ENCODE measurements around the gene WASF3.

The WASF3 gene

GRCh38 chr13:26678330-26678729 is 120.8 kb downstream of the WASF3 start:
- Histone ChIP-seq H3K79me2 (ENCODE audit: control insufficient read depth, insufficient read depth, low read length, unreplicated experiment) (no peaks in the 10 kb centered on the region), H3K4me3 (ENCODE audit: low read depth, low read length) (no peak overlapping the region), H3K4me1 (ENCODE audit: control insufficient read depth, insufficient read depth, low read length, unreplicated experiment) (peaks cover 12% of the 10 kb centered on the region), H2AFZ (ENCODE audit: low read length, unreplicated experiment) (no peak overlapping the region), H3K27ac (ENCODE audit: low read depth, low read length) (no peak overlapping the region), H3K27me3 (ENCODE audit: insufficient read depth, low read length) (no peaks in the 10 kb centered on the region), H3K36me3 (ENCODE audit: insufficient read depth, low read length) (no peaks in the 10 kb centered on the region)

GRCh38 chr13:26678796-26679195 is 121.3 kb downstream of the WASF3 start:
- Histone ChIP-seq H3K4me1 (ENCODE audit: control insufficient read depth, insufficient read depth, low read length, unreplicated experiment) (peaks cover 12% of the 10 kb centered on the region), H3K36me3 (ENCODE audit: insufficient read depth, low read length) (no peaks in the 10 kb centered on the region), H3K79me2 (ENCODE audit: control insufficient read depth, insufficient read depth, low read length, unreplicated experiment) (no peaks in the 10 kb centered on the region), H3K27ac (ENCODE audit: low read depth, low read length) (peak overlapping the region; percentile 60), H2AFZ (ENCODE audit: low read length, unreplicated experiment) (no peak overlapping the region), H3K27me3 (ENCODE audit: insufficient read depth, low read length) (no peaks in the 10 kb centered on the region), H3K4me3 (ENCODE audit: low read depth, low read length) (no peak overlapping the region)

GRCh38 chr13:26679411-26680122 is 122.1 kb downstream of the WASF3 start:
- Histone ChIP-seq H3K4me3 (ENCODE audit: low read depth, low read length) (no peak overlapping the region), H2AFZ (ENCODE audit: low read length, unreplicated experiment) (no peak overlapping the region), H3K36me3 (ENCODE audit: insufficient read depth, low read length) (no peaks in the 10 kb centered on the region), H3K79me2 (ENCODE audit: control insufficient read depth, insufficient read depth, low read length, unreplicated experiment) (no peaks in the 10 kb centered on the region), H3K27ac (ENCODE audit: low read depth, low read length) (peak overlapping the region; percentile 60), H3K27me3 (ENCODE audit: insufficient read depth, low read length) (no peaks in the 10 kb centered on the region), H3K4me1 (ENCODE audit: control insufficient read depth, insufficient read depth, low read length, unreplicated experiment) (peaks cover 12% of the 10 kb centered on the region)

GRCh38 chr13:26680123-26680450 is 122.6 kb downstream of the WASF3 start:
- Histone ChIP-seq H3K4me3 (ENCODE audit: low read depth, low read length) (no peak overlapping the region), H3K27ac (ENCODE audit: low read depth, low read length) (peak overlapping the region; percentile 60; the same call in 1 of the 2 replicates), H3K36me3 (ENCODE audit: insufficient read depth, low read length) (no peaks in the 10 kb centered on the region), H3K79me2 (ENCODE audit: control insufficient read depth, insufficient read depth, low read length, unreplicated experiment) (no peaks in the 10 kb centered on the region), H3K4me1 (ENCODE audit: control insufficient read depth, insufficient read depth, low read length, unreplicated experiment) (peaks cover 12% of the 10 kb centered on the region), H3K27me3 (ENCODE audit: insufficient read depth, low read length) (no peaks in the 10 kb centered on the region), H2AFZ (ENCODE audit: low read length, unreplicated experiment) (no peak overlapping the region)

- Histone ChIP-seq H3K27ac (ENCODE audit: low read depth, low read length) (no peak overlapping the region), H3K4me1 (ENCODE audit: control insufficient read depth, insufficient read depth, low read length, unreplicated experiment) (peaks cover 12% of the 10 kb centered on the region), H2AFZ (ENCODE audit: low read length, unreplicated experiment) (no peak overlapping the region), H3K4me3 (ENCODE audit: low read depth, low read length) (no peak overlapping the region), H3K36me3 (ENCODE audit: insufficient read depth, low read length) (no peaks in the 10 kb centered on the region), H3K27me3 (ENCODE audit: insufficient read depth, low read length) (no peaks in the 10 kb centered on the region), H3K79me2 (ENCODE audit: control insufficient read depth, insufficient read depth, low read length, unreplicated experiment) (no peaks in the 10 kb centered on the region)
Measured at GRCh38 chr13:26680572-26680971, 123.1 kb downstream of the WASF3 start.

- peaks cover 2% of the 10 kb centered on the region; the same call in 1 of the 2 replicates for H3K36me3 ChIP-seq (ENCODE audit: insufficient read depth, low read length)
- H3K27me3 ChIP-seq (ENCODE audit: insufficient read depth, low read length), result no peaks in the 10 kb centered on the region
- H3K4me3 ChIP-seq (ENCODE audit: low read depth, low read length), result no peak overlapping the region
- H3K4me1 ChIP-seq (ENCODE audit: control insufficient read depth, insufficient read depth, low read length, unreplicated experiment), result peaks cover 12% of the 10 kb centered on the region
- no peak overlapping the region for H3K27ac ChIP-seq (ENCODE audit: low read depth, low read length)
- no peaks in the 10 kb centered on the region for H3K79me2 ChIP-seq (ENCODE audit: control insufficient read depth, insufficient read depth, low read length, unreplicated experiment)
- H2AFZ ChIP-seq (ENCODE audit: low read length, unreplicated experiment), result no peak overlapping the region
Measured at GRCh38 chr13:26681036-26681435, 123.6 kb downstream of the WASF3 start.

GRCh38 chr13:26682606-26683005 is 125.1 kb downstream of the WASF3 start:
- no peaks in the 10 kb centered on the region for H3K79me2 ChIP-seq (ENCODE audit: control insufficient read depth, insufficient read depth, low read length, unreplicated experiment)
- H2AFZ ChIP-seq (ENCODE audit: low read length, unreplicated experiment), result no peak overlapping the region
- H3K4me1 ChIP-seq (ENCODE audit: control insufficient read depth, insufficient read depth, low read length, unreplicated experiment), result peaks cover 12% of the 10 kb centered on the region
- H3K27me3 ChIP-seq (ENCODE audit: insufficient read depth, low read length), result no peaks in the 10 kb centered on the region
- peaks cover 7% of the 10 kb centered on the region; the same call in 1 of the 2 replicates for H3K36me3 ChIP-seq (ENCODE audit: insufficient read depth, low read length)
- no peak overlapping the region for H3K27ac ChIP-seq (ENCODE audit: low read depth, low read length)
- no peak overlapping the region for H3K4me3 ChIP-seq (ENCODE audit: low read depth, low read length)

- no peaks in the 10 kb centered on the region for H3K79me2 ChIP-seq (ENCODE audit: control insufficient read depth, insufficient read depth, low read length, unreplicated experiment)
- peaks cover 24% of the 10 kb centered on the region for H3K36me3 ChIP-seq (ENCODE audit: insufficient read depth, low read length)
- H3K27ac ChIP-seq (ENCODE audit: low read depth, low read length), result no peak overlapping the region
Measured at GRCh38 chr13:26685606-26686005, 128.1 kb downstream of the WASF3 start.

GRCh38 chr13:26686285-26686684 is 128.8 kb downstream of the WASF3 start:
- H3K27me3 ChIP-seq (ENCODE audit: insufficient read depth, low read length), result no peaks in the 10 kb centered on the region
- peaks cover 26% of the 10 kb centered on the region for H3K36me3 ChIP-seq (ENCODE audit: insufficient read depth, low read length)
- no peaks in the 10 kb centered on the region for H3K4me1 ChIP-seq (ENCODE audit: control insufficient read depth, insufficient read depth, low read length, unreplicated experiment)
- H3K27ac ChIP-seq (ENCODE audit: low read depth, low read length), result no peak overlapping the region
- H2AFZ ChIP-seq (ENCODE audit: low read length, unreplicated experiment), result no peak overlapping the region
- H3K79me2 ChIP-seq (ENCODE audit: control insufficient read depth, insufficient read depth, low read length, unreplicated experiment), result no peaks in the 10 kb centered on the region
- H3K4me3 ChIP-seq (ENCODE audit: low read depth, low read length), result no peak overlapping the region

More at GRCh38 chr13:26685606-26686005, 128.1 kb downstream of the WASF3 start:
- Histone ChIP-seq H3K4me3 (ENCODE audit: low read depth, low read length) (no peak overlapping the region), H3K4me1 (ENCODE audit: control insufficient read depth, insufficient read depth, low read length, unreplicated experiment) (no peaks in the 10 kb centered on the region), H3K27me3 (ENCODE audit: insufficient read depth, low read length) (no peaks in the 10 kb centered on the region), H2AFZ (ENCODE audit: low read length, unreplicated experiment) (no peak overlapping the region)

- Histone ChIP-seq H3K27ac (ENCODE audit: low read depth, low read length) (no peak overlapping the region), H3K27me3 (ENCODE audit: insufficient read depth, low read length) (no peaks in the 10 kb centered on the region), H2AFZ (ENCODE audit: low read length, unreplicated experiment) (no peak overlapping the region), H3K36me3 (ENCODE audit: insufficient read depth, low read length) (peaks cover 26% of the 10 kb centered on the region), H3K4me1 (ENCODE audit: control insufficient read depth, insufficient read depth, low read length, unreplicated experiment) (no peaks in the 10 kb centered on the region), H3K79me2 (ENCODE audit: control insufficient read depth, insufficient read depth, low read length, unreplicated experiment) (no peaks in the 10 kb centered on the region), H3K4me3 (ENCODE audit: low read depth, low read length) (no peak overlapping the region)
Measured at GRCh38 chr13:26688286-26688685, 130.8 kb downstream of the WASF3 start.

GRCh38 chr13:26688980-26689379 is 131.5 kb downstream of the WASF3 start:
- Histone ChIP-seq H3K36me3 (ENCODE audit: insufficient read depth, low read length) (peaks cover 26% of the 10 kb centered on the region), H3K27ac (ENCODE audit: low read depth, low read length) (no peak overlapping the region), H3K79me2 (ENCODE audit: control insufficient read depth, insufficient read depth, low read length, unreplicated experiment) (no peaks in the 10 kb centered on the region)

More at GRCh38 chr13:26688980-26689379, 131.5 kb downstream of the WASF3 start:
- Histone ChIP-seq H3K27me3 (ENCODE audit: insufficient read depth, low read length) (no peaks in the 10 kb centered on the region), H3K4me3 (ENCODE audit: low read depth, low read length) (no peak overlapping the region), H3K4me1 (ENCODE audit: control insufficient read depth, insufficient read depth, low read length, unreplicated experiment) (no peaks in the 10 kb centered on the region), H2AFZ (ENCODE audit: low read length, unreplicated experiment) (no peak overlapping the region)

Measured in ACC112 (cell line).